HepG2 (cell line): Measurements from ENCODE around the gene SFT2D2. TPM values are rescaled to one million over a fixed set of nuclear protein-coding genes. Genes with fewer than 3 reads are reported as not detected.

Experiments
- ATAC-seq: fragments of 200-7000 bp; cut with Tn5 transposase; 3 replicates; pipeline ENCODE4 v1.9.1; 2020; ENCODE audit warnings: mild to moderate bottlenecking, moderate library complexity
- BruUV-seq: library from RNA; stranded (reverse); fragments of 400-500 nt; replicated peaks from 2 replicates; lab custom pipeline; 2021; lab: Mats Ljungman, UMichigan
- CTCF ChIA-PET: fragments of 300-600 bp; formaldehyde crosslinking; extraction: SDS; loops from one replicate; lab custom pipeline; 2021; ENCODE audit warnings: low total read pairs, inconsistent platforms, low intra/inter-chr PET ratio; lab: Yijun Ruan, JAX
- POLR2A ChIA-PET: fragments of 350-600 bp; sonication (Branson Sonifier 250); formaldehyde crosslinking; loops from one replicate; lab custom pipeline; 2020; ENCODE audit warnings: antibody characterized with exemption, inconsistent platforms; lab: Yijun Ruan, JAX
- DNase-seq: peaks from one replicate; pipeline ENCODE4 v3.0.0-alpha.2; 2015; ENCODE audit warnings: low spot score
- FAIRE-seq: peaks from 3 replicates; lab custom pipeline; 2011; peaks lifted over from hg19 to GRCh38; lab: Jason Lieb, UNC
- H2AFZ ChIP-seq: one replicate; pipeline ENCODE4 v1.6.1; 2011; ENCODE audit warnings: low read length, inconsistent platforms
- H3K27ac ChIP-seq: fragments of 300-600 bp; 3 replicates; pipeline ENCODE4 v1.8.0; 2011; ENCODE audit warnings: mixed run types, mild to moderate bottlenecking, mixed read lengths, low read length, inconsistent platforms; ENCODE audit not compliant: insufficient read depth; ENCODE audit errors: extremely low read length
- H3K27me3 ChIP-seq, 2 experiments: fragments of 200-600 bp in 1 of 2; 2 replicates in 1 of 2; 3 replicates in 1 of 2; pipeline versions ENCODE4 v1.6.0 to v1.8.0; 2011; ENCODE audit warnings: low read length in 2 of 2, mild to moderate bottlenecking in 2 of 2, moderate library complexity in 2 of 2, inconsistent platforms in 1 of 2; ENCODE audit not compliant: insufficient read depth in 2 of 2, control insufficient read depth in 1 of 2
- H3K36me3 ChIP-seq, 2 experiments: fragments of 200-600 bp in 1 of 2; replicated peaks in 1 of 2; 2 replicates in 1 of 2; 3 replicates in 1 of 2; pipeline versions ENCODE4 v1.5.1 to v1.8.0; 2011; ENCODE audit warnings: low read length in 2 of 2, inconsistent platforms in 1 of 2; ENCODE audit not compliant: insufficient read depth in 2 of 2, control insufficient read depth in 1 of 2
- H3K4me1 ChIP-seq: 2 replicates; pipeline ENCODE4 v1.5.1; 2012; ENCODE audit warnings: low read length, inconsistent platforms; ENCODE audit not compliant: insufficient read depth
- H3K4me2 ChIP-seq: 2 replicates; pipeline ENCODE4 v1.6.0; 2011; ENCODE audit warnings: low read depth, low read length, inconsistent platforms
- H3K4me3 ChIP-seq, 3 experiments: fragments of 200-600 bp in 1 of 3; sonication (generic), shearing (Covaris generic) in 1 of 3; replicated peaks in 1 of 3; 2 replicates each; pipeline ENCODE4 v1.5.1; 2011 to 2016; ENCODE audit warnings: low read length in 3 of 3, inconsistent platforms in 2 of 3, low read depth in 2 of 3, mild to moderate bottlenecking in 2 of 3, control low read depth in 1 of 3, mixed read lengths in 1 of 3; ENCODE audit not compliant: insufficient read depth in 1 of 3
- H3K79me2 ChIP-seq: one replicate; pipeline ENCODE4 v1.6.1; 2011; ENCODE audit warnings: low read length, inconsistent platforms; ENCODE audit not compliant: insufficient read depth
- H3K9ac ChIP-seq: 2 replicates; pipeline ENCODE4 v1.6.0; 2011; ENCODE audit warnings: mild to moderate bottlenecking, low read depth, low read length, inconsistent platforms; ENCODE audit not compliant: insufficient read depth
- H3K9me3 ChIP-seq: 2 replicates; pipeline ENCODE4 v1.5.1; 2012; ENCODE audit warnings: mild to moderate bottlenecking, low read length
- H4K20me1 ChIP-seq: 2 replicates; pipeline ENCODE4 v1.6.0; 2011; ENCODE audit warnings: inconsistent platforms, mild to moderate bottlenecking, low read length, moderate library complexity; ENCODE audit not compliant: insufficient read depth
- GATAD2A ChIP-seq: IDR thresholded peaks from 2 replicates; pipeline ENCODE4 v1.6.1; 2016
- HES4 ChIP-seq: sonication (generic); formaldehyde crosslinking; IDR thresholded peaks from 2 replicates; pipeline ENCODE4 v1.9.0; 2021; ENCODE audit warnings: mild to moderate bottlenecking, missing genetic modification reagents, borderline replicate concordance
- HIVEP1 ChIP-seq: sonication (generic); formaldehyde crosslinking; IDR thresholded peaks from 2 replicates; pipeline ENCODE4 v1.4.0; 2020; ENCODE audit warnings: mild to moderate bottlenecking, missing genetic modification reagents
- NR3C1 ChIP-seq: sonication (generic); formaldehyde crosslinking; IDR thresholded peaks from 2 replicates; pipeline ENCODE4 v1.4.0; 2020; ENCODE audit warnings: missing genetic modification reagents
- NRL ChIP-seq: sonication (generic); formaldehyde crosslinking; IDR thresholded peaks from 2 replicates; pipeline ENCODE4 v1.5.0; 2020; ENCODE audit warnings: missing genetic modification reagents, mild to moderate bottlenecking, moderate library complexity, borderline replicate concordance
- RARA ChIP-seq: IDR thresholded peaks from 2 replicates; pipeline ENCODE4 v1.6.1; 2016; ENCODE audit warnings: missing genetic modification reagents, missing compliant biosample characterization
- SRSF4 ChIP-seq: fragments of 200-400 bp; formaldehyde crosslinking; IDR thresholded peaks from one replicate; pipeline ENCODE4 v1.6.1; 2018; ENCODE audit warnings: mild to moderate bottlenecking, low read depth, low read length, moderate library complexity; ENCODE audit not compliant: poor library complexity, severe bottlenecking
- SRSF9 ChIP-seq: fragments of 200-400 bp; formaldehyde crosslinking; IDR thresholded peaks from 2 replicates; pipeline ENCODE4 v1.6.1; 2018; ENCODE audit warnings: borderline replicate concordance, mild to moderate bottlenecking, low read depth, low read length; ENCODE audit not compliant: insufficient read depth, poor library complexity, severe bottlenecking
- ZBTB26 ChIP-seq: IDR thresholded peaks from 2 replicates; pipeline ENCODE4 v1.6.1; 2016; ENCODE audit warnings: missing compliant biosample characterization, missing genetic modification reagents, borderline replicate concordance
- ZFP36L2 ChIP-seq: sonication (generic); formaldehyde crosslinking; IDR thresholded peaks from 2 replicates; pipeline ENCODE4 v1.4.0; 2020; ENCODE audit warnings: missing genetic modification reagents
- ZNF138 ChIP-seq: sonication (generic); formaldehyde crosslinking; IDR thresholded peaks from 2 replicates; pipeline ENCODE4 v1.5.0; 2020; ENCODE audit warnings: mild to moderate bottlenecking, low read depth, missing genetic modification reagents
- ZNF17 ChIP-seq: sonication (generic); formaldehyde crosslinking; IDR thresholded peaks from 2 replicates; pipeline ENCODE4 v1.5.0; 2020; ENCODE audit warnings: mild to moderate bottlenecking, missing genetic modification reagents
- ZNF660 ChIP-seq: sonication (generic); formaldehyde crosslinking; IDR thresholded peaks from 2 replicates; pipeline ENCODE4 v1.5.1; 2020; ENCODE audit warnings: mild to moderate bottlenecking, low read depth, missing genetic modification reagents, borderline replicate concordance
- ZNF761 ChIP-seq: sonication (generic); formaldehyde crosslinking; conservative IDR thresholded peaks from 2 replicates; pipeline ENCODE4 v1.4.0; 2020; ENCODE audit warnings: mild to moderate bottlenecking, missing genetic modification reagents
- ZUFSP ChIP-seq: sonication (generic); formaldehyde crosslinking; IDR thresholded peaks from 2 replicates; pipeline ENCODE4 v1.9.0; 2021; ENCODE audit warnings: missing genetic modification reagents, mild to moderate bottlenecking, borderline replicate concordance
- WGBS: methylation state at CpG from one replicate; pipeline ENCODE4 v1.1.6; 2017; ENCODE audit warnings: low lambda C conversion rate; 5-methylcytosine and 5-hydroxymethylcytosine counted together
- in situ Hi-C: cut with HindIII; loops from 2 replicates; pipeline ENCODE4 v1.10.0; 2017; ENCODE audit warnings: low pct_unique_long_range_greater_than_20kb; ENCODE audit not compliant: extremely low pct_ligation_motif_present
- intact Hi-C: fragments of 100-400 bp; cut with micrococcal nuclease; formaldehyde crosslinking; loops from one replicate; pipeline ENCODE4 v1.10.0; 2022; ENCODE audit not compliant: unreplicated experiment
- polyA plus RNA-seq, 8 experiments: library from polyadenylated mRNA; depleted of rRNA in 3 of 8; stranded (reverse) in 7 of 8; unstranded in 1 of 8; fragments of >200 nt; fragmentation: Illumina TruSeq in 4 of 8; extraction: Trizol in 4 of 8; gene quantifications; 2 replicates each; pipeline versions ENCODE4 v1.2.1 to v1.2.3, GENCODE V29; 2011 to 2016; ENCODE audit warnings: low read depth in 4 of 8, missing spikeins in 1 of 8, mixed read lengths in 1 of 8; ENCODE audit not compliant: insufficient read depth in 1 of 8
- total RNA-seq, 5 experiments: library from RNA; depleted of rRNA; stranded (reverse); fragments of >200 nt; fragmentation: Illumina TruSeq; extraction: Trizol; gene quantifications; 2 replicates each; pipeline ENCODE4 v1.2.3, GENCODE V29; 2016; ENCODE audit warnings: low read depth in 1 of 5
- TF ChIP-seq, protein P1 (sequence below): sonication (generic); formaldehyde crosslinking; IDR thresholded peaks from 2 replicates; pipeline ENCODE4 v1.4.0; 2020; ENCODE audit warnings: missing genetic modification reagents

The SFT2D2 gene
- total and polyA plus RNA-seq, 2 of the 13 experiments (the other 11 are each of a cell fraction or from before 2014, with no cell fraction given) = 10.0 to 28.8 TPM

DNA sequence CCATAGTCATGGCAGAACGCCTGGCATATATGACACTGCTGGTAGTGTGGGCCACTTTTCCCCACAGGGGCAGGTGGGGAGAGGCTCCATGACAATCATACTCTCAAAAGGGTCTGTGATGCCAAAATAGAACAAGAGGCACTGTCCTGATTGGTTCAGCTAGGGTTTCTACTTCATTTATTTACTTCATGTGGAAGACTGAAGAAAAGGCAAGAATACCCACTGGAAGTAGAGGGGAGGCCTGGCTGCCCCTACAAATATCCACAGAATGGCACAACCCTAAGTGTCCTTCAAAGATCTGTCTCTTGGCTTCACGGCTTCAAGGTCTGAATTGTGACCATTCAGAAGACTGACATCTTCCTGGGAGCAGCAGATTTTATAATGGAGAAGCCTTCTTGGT is 4.5 kb upstream of the SFT2D2 start:
- Histone ChIP-seq H2AFZ (no peak overlapping the region), H4K20me1 (no peaks in the 10 kb centered on the region), H3K4me1 (peaks cover 17% of the 10 kb centered on the region), H3K79me2 (peaks cover 4% of the 10 kb centered on the region), H3K27ac (no peak overlapping the region), H3K27me3 (0 out of 5 replicates have a peak, but pooled peaks cover 1 to 3% of the 10 kb centered on the region in 2 experiments), H3K36me3 (no peaks in the 10 kb centered on the region), H3K4me2 (no peak overlapping the region), H3K4me3 (no peak overlapping the region), H3K9ac (no peak overlapping the region), H3K9me3 (peaks cover 6% of the 10 kb centered on the region; the same call in 1 of the 2 replicates)
- FAIRE-seq (no peak), ATAC-seq (no peak), DNase-seq (no peak)
- intact Hi-C loops (no loop called here), in situ Hi-C loops (no loop called here)
- WGBS = 21% methylated on average over 2 of the region's 2 CpGs
- CTCF ChIA-PET = no interaction called here
- TF ChIP-seq ZBTB26 (no peak), ZNF660 (CRISPR knock-in tag) (no peak), SRSF4 (no peak), RARA (CRISPR knock-in tag) (no peak), SRSF9 (no peak), ZNF761 (CRISPR knock-in tag) (no peak), ZNF138 (CRISPR knock-in tag) (no peak), HES4 (no peak), GATAD2A (no peak), HIVEP1 (CRISPR knock-in tag) (no peak), NR3C1 (CRISPR knock-in tag) (no peak), NRL (CRISPR knock-in tag) (no peak), ZNF17 (CRISPR knock-in tag) (no peak), ZFP36L2 (no peak), ZUFSP (CRISPR knock-in tag) (no peak)
- TF ChIP-seq, protein P1, sequence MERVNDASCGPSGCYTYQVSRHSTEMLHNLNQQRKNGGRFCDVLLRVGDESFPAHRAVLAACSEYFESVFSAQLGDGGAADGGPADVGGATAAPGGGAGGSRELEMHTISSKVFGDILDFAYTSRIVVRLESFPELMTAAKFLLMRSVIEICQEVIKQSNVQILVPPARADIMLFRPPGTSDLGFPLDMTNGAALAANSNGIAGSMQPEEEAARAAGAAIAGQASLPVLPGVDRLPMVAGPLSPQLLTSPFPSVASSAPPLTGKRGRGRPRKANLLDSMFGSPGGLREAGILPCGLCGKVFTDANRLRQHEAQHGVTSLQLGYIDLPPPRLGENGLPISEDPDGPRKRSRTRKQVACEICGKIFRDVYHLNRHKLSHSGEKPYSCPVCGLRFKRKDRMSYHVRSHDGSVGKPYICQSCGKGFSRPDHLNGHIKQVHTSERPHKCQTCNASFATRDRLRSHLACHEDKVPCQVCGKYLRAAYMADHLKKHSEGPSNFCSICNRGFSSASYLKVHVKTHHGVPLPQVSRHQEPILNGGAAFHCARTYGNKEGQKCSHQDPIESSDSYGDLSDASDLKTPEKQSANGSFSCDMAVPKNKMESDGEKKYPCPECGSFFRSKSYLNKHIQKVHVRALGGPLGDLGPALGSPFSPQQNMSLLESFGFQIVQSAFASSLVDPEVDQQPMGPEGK (CRISPR knock-in tag) = no peak
- POLR2A ChIA-PET = no interaction called here
- BruUV-seq = no TSS peak
